Bronchial epithelial cell (primary cell): ENCODE results near the gene KIAA1217. TPM values are rescaled to one million over a fixed set of nuclear protein-coding genes. Genes with fewer than 3 reads are reported as not detected.

Experiments
- DNase-seq: peaks from one replicate; pipeline ENCODE4 v3.0.0-alpha.2; 2010; ENCODE audit warnings: low read depth
- FAIRE-seq: peaks from 2 replicates; lab custom pipeline; 2011; peaks lifted over from hg19 to GRCh38; lab: Jason Lieb, UNC
- H3K27me3 ChIP-seq: 2 replicates; pipeline ENCODE4 v1.5.1; 2011; ENCODE audit warnings: low read length; ENCODE audit not compliant: control insufficient read depth, insufficient read depth
- H3K36me3 ChIP-seq: 2 replicates; pipeline ENCODE4 v1.5.1; 2011; ENCODE audit warnings: low read length; ENCODE audit not compliant: control insufficient read depth, insufficient read depth
- H3K4me3 ChIP-seq: 2 replicates; pipeline ENCODE4 v1.5.1; 2011; ENCODE audit warnings: mild to moderate bottlenecking, low read depth, low read length, control low read depth
- CTCF ChIP-seq: IDR thresholded peaks from 2 replicates; pipeline ENCODE4 v1.5.1; 2011; ENCODE audit warnings: mild to moderate bottlenecking, moderate library complexity, low read length, control low read depth, inconsistent platforms; ENCODE audit not compliant: insufficient read depth, severe bottlenecking
- total RNA-seq: library from RNA; depleted of rRNA; stranded (reverse); fragments of >200 nt; gene quantifications from 2 replicates; pipeline ENCODE4 v1.2.1, GENCODE V29; 2014

Gene KIAA1217
- total RNA-seq, 1 donor from 2014 or later: 3.4 TPM

DNA sequence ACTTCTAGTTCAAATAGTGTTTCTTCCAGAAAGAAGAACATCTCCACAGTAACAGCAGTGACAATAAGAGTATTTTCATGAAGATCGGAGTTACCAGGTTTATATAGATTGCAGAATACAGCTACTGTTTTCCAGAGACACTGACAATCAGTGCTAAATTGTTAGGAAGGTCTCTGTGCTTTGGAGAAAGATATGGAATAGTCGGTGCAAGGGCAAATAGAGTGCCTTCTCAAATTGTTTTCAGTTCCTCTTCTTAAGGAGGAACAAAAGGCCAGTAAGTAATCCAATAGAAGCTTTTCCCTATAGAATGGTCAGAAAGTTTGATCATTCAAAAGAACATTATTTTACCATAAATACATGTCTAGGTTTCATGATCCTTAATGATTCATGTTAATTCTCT lies 2.6 kb upstream of the KIAA1217 start:
- H3K36me3 ChIP-seq: no peaks in the 10 kb centered on the region
- no peaks in the 10 kb centered on the region for H3K27me3 ChIP-seq
- DNase-seq: no peak
- H3K4me3 ChIP-seq: no peak overlapping the region
- no peak for FAIRE-seq
- no peak for TF ChIP-seq CTCF

- no peak for TF ChIP-seq CTCF
- no peaks in the 10 kb centered on the region for H3K27me3 ChIP-seq
- FAIRE-seq: no peak
Measured at GRCh38 chr10:24206926-24207325, 2.0 kb upstream of the KIAA1217 start.

DNA sequence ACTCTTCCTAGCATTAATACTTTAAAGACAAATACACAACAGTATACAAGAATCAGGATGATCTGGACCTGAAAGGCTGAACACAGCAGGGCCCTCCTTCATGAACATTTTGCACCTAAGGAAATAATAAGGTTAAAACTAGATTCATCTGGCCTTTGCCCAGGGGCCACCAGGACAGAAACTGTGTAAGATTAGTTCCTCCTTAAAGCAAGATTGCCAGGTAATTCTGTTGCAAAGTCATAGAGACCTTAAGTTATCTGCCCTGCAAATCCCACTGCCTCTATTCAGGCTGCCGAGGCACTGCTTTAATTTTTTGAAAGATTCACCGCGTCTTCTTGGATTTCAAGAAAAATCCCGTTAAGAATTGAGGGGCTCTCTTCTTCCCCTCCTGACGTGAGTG lies 1.6 kb upstream of the KIAA1217 start:
- H3K4me3 ChIP-seq: no peak overlapping the region
- DNase-seq: no peak
- H3K36me3 ChIP-seq: no peaks in the 10 kb centered on the region
- no peak for TF ChIP-seq CTCF
- no peaks in the 10 kb centered on the region for H3K27me3 ChIP-seq
- no peak for FAIRE-seq

More at GRCh38 chr10:24206926-24207325, 2.0 kb upstream of the KIAA1217 start:
- DNase-seq: no peak
- no peak overlapping the region for H3K4me3 ChIP-seq
- H3K36me3 ChIP-seq: no peaks in the 10 kb centered on the region

- peak; percentile 24 for DNase-seq
- Histone ChIP-seq H3K4me3 (no peak overlapping the region), H3K27me3 (no peaks in the 10 kb centered on the region), H3K36me3 (no peaks in the 10 kb centered on the region)
- FAIRE-seq: no peak
- no peak for TF ChIP-seq CTCF
Measured at GRCh38 chr10:24207781-24208611, 942 bp upstream of the KIAA1217 start.

- H3K4me3 ChIP-seq: peak overlapping the region; percentile 39
- no peaks in the 10 kb centered on the region for H3K36me3 ChIP-seq
- DNase-seq (peak; percentile 91), FAIRE-seq (no peak)
- H3K27me3 ChIP-seq: no peaks in the 10 kb centered on the region
- TF ChIP-seq CTCF: no peak
Measured at GRCh38 chr10:24209432-24209771, 464 bp downstream of the KIAA1217 start.
